NCI-H1092 (cell line): Measurements from ENCODE around the gene SPATA31D3.
"Not testable (repeated sequence)": the region's sequence is repeated elsewhere in the genome, so short reads cannot be mapped to it uniquely, and the experiment has no call there.

Source experiments
- DNase-seq: peaks from one replicate; lab custom pipeline; 2025; lab: John Stamatoyannopoulos, UW

The SPATA31D3 gene

GRCh38 chr9:81943393-81943792, at the start of gene SPATA31D3:
SPATA31D3 (plus strand) TSS chr9:81943500; CDS start chr9:81943586, 86 bp downstream.
- DNase-seq = not testable (repeated sequence)

DNA sequence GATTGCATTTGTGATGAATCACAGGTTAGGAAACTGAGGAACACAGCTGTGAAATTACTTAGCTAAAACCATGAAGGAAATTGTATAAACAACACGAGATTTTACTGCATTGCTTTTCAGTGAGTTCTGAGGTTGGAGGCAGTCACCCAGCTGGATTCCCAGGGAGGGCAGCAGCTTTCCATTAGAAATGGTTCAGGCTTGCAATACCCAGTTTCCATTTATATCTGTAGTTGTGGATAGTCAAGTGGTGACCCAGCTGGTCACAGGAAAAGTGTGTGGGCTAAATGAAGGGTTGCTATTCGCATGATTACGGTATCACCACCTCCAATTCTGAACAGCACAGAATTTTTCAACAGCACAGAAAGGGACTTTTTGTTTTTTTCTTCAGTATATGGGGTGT, 49.4 kb upstream of the SPATA31D3 start:
- DNase-seq = no peak

DNA sequence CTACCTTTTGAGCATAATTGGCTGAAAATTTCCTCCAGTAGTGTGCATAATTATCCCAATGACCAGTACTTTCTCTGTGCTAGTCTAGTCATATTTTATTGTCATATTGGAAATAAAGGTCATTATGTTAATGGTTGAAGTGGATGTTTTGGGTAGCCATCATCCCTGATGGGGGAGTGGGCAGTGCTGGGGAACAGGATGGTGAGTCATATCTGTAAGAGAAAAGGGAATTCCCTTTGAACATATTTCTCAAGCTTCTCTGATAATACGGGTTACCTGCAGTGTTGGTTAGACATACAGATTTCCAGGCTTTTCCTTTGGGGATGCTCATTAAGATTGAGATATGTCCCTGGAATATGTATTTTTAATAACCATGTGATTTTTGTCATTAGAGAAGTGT, 48.4 kb upstream of the SPATA31D3 start:
- DNase-seq = no peak

DNA sequence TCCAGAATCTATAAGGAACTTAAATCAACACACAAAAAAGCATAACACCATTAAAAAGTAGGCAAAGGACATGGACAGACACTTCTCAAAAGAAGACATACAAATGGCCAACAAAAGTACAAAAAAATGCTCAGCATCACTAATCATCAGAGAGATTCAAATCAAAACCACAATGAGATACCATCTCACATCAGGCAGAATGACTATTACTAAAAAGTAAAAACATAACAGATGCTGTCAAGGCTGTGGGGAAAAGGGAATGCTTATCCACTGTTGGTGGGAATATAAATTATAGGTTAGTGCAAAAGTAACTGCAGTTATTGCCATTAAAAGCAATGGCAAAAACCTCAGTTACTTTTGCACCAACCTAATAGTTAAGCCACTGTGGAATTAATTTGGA, 47.2 kb upstream of the SPATA31D3 start:
- DNase-seq = no peak

DNA sequence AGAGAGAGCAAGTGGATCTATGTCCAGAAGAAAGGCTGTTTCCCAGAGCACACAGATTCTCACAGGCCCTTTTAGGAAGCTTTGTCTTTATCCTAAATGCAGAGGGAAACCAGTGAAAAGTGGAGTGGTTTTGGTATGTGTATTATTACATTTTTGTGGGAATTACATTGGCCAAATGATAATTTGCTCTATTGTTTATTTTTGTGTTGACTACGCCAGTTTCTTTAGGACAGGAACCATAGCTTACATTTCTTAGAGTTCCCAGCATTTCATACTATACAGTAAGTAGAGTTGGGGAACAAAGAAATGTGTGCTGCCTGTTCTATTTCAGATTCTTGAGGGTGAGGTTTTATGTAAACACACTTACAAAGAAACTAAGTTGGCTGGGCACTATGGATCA, 44.4 kb upstream of the SPATA31D3 start:
- no peak for DNase-seq

GRCh38 chr9:81902196-81902595, 41.1 kb upstream of the SPATA31D3 start:
- DNase-seq = no peak

GRCh38 chr9:81902626-81903025, 40.7 kb upstream of the SPATA31D3 start:
- DNase-seq = no peak

GRCh38 chr9:81906671-81907070, 36.6 kb upstream of the SPATA31D3 start:
- no peak for DNase-seq

DNA sequence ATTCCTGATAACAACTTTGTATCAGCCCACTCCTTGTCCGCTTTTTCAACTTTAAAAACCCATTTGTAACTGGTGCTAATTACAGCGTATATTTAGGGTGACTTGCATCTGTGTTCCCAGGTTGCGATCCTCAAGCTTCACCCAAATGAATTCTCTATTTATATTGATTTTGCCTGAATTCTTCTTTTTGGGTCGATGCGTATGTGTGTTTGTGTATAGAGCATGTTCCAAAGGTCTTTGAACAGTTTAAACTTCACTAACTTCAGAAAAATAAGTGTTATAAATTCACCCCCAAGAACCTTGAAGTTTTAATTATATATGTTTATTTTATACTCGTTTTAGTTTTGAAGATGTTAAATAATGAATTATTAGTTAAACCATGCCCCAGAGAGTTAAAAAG, 31.2 kb upstream of the SPATA31D3 start:
- DNase-seq = no peak

GRCh38 chr9:81915801-81916505, 27.3 kb upstream of the SPATA31D3 start:
- DNase-seq = no peak

GRCh38 chr9:81918507-81918906, 24.8 kb upstream of the SPATA31D3 start:
- not testable (repeated sequence) for DNase-seq

DNA sequence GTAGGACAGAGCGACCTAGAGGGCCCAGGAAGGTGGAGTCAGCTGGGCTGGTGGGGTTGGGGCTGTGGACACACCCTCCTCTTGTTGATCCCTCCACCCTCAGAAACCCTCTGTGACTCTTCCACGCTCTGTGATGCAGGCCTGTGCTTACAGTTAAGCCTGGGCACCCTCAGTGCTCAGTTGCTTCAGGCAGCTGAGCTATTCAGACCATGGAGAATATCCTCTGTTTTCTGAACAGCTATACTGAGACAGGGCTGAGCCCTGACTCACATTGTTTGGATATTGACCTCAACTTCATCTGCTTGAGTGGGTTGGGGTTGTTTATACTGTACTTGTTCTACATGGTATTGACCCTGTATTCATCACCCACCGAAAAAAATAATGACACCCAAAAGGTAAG, 15.0 kb upstream of the SPATA31D3 start, which contains the start of gene SPATA31D4:
SPATA31D4 (plus strand) TSS at position 124 of the 400 bp plus-strand sequence; CDS start at position 210, 86 bp downstream.
- not testable (repeated sequence) for DNase-seq

GRCh38 chr9:81930147-81930546, 13.2 kb upstream of the SPATA31D3 start:
- DNase-seq = not testable (repeated sequence)

GRCh38 chr9:81933547-81933946, 9.8 kb upstream of the SPATA31D3 start:
- not testable (repeated sequence) for DNase-seq

GRCh38 chr9:81948650-81949049, 5.3 kb downstream of the SPATA31D3 start:
- DNase-seq = not testable (repeated sequence)

- DNase-seq = no peak
These were observed 9.8 kb downstream of the SPATA31D3 start for GRCh38 chr9:81953096-81953495.

DNA sequence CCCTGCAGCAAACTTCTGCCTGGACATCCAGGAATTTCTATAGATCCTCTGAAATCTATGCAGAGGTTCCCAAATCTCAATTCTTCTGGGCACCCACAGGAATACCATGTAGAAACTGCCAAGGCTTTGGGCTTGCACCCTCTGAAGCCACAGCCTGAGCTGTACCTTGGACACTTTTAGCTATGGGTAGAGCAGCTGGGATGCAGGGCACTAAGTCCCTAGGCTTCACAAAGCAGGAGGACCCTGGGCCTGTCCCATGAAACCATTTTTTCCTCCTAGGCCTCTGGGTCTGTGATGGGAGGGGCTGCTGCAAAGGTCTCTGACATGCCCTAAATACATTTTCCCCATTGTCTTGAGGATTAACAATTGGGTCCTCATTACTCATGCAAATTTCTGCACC, 12.3 kb downstream of the SPATA31D3 start:
- DNase-seq = no peak

GRCh38 chr9:81964218-81965171, 21.2 kb downstream of the SPATA31D3 start:
- DNase-seq = no peak

- DNase-seq = no peak
These were observed 24.7 kb downstream of the SPATA31D3 start for GRCh38 chr9:81968026-81968425.

DNA sequence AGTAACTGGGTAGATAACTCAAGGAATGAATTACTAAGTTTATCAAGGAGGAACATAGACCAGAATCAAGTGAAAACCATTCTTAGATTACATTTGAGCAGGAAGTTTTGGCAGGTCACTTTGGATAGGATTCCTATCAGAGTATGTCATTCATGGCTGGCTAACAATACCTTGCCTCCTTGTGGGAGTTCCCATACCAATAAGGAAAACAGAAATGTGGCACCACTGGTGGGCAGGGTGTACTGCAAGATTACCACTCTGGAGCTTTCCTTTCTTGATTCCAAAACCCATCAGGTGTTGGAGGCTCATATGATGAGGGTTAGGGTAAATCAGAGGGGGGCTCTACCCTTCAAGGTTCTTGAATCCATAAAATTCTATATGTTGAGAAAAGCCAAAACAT, 26.7 kb downstream of the SPATA31D3 start:
- no peak for DNase-seq

GRCh38 chr9:81971727-81972126, 28.4 kb downstream of the SPATA31D3 start:
- DNase-seq = no peak

GRCh38 chr9:81974764-81975163, 31.5 kb downstream of the SPATA31D3 start:
- no peak for DNase-seq

- no peak for DNase-seq
These were observed 33.1 kb downstream of the SPATA31D3 start for GRCh38 chr9:81976351-81976750.
